Measurements from ENCODE around the gene RNF123. TPM values are rescaled to one million over a fixed set of nuclear protein-coding genes. Genes with fewer than 3 reads are reported as not detected.
"Not testable (repeated sequence)": the region's sequence is repeated elsewhere in the genome, so short reads cannot be mapped to it uniquely, and the experiment has no call there.

The RNF123 gene
- total and polyA plus RNA-seq, 2 experiments from 2014 or later = 21.6 to 22.8 TPM

- in situ Hi-C loops (cut with MboI); H4K20me1 ChIP-seq (ENCODE audit: insufficient read depth); H3K9me3 ChIP-seq (ENCODE audit: low read depth); H3K36me3 ChIP-seq (ENCODE audit: low read depth); H3F3A ChIP-seq (ENCODE audit: insufficient read depth); H3K27ac ChIP-seq; H3K4me1 ChIP-seq (ENCODE audit: insufficient read depth); H3K9me2 ChIP-seq (ENCODE audit: insufficient read depth); H3K4me3 ChIP-seq; H2AFZ ChIP-seq; DNase-seq; H3K9ac ChIP-seq; H3K4me2 ChIP-seq (ENCODE audit: unreplicated experiment); H3K27me3 ChIP-seq (replicated peaks; ENCODE audit: insufficient read depth): not testable (repeated sequence)
- WGBS, 2 experiments (ENCODE audit: low coverage in 1 of 2, low lambda C conversion rate in 2 of 2, missing lambda C conversion rate in 2 of 2) = 66 to 82% methylated on average over 2 to 4 of the region's 4 CpGs
- peaks cover 42% of the 10 kb centered on the region for H3K79me2 ChIP-seq (ENCODE audit: insufficient read depth)
Measured at GRCh38 chr3:49695350-49696015, 6.1 kb downstream of the RNF123 start.

- no peaks in the 10 kb centered on the region for H3K9me3 ChIP-seq (ENCODE audit: low read depth)
- H3K4me3 ChIP-seq = no peak overlapping the region
- H3K4me1 ChIP-seq (ENCODE audit: insufficient read depth) = no peaks in the 10 kb centered on the region
- no peaks in the 10 kb centered on the region for H3F3A ChIP-seq (ENCODE audit: insufficient read depth)
- H3K36me3 ChIP-seq (ENCODE audit: low read depth) = no peaks in the 10 kb centered on the region
- in situ Hi-C loops (cut with MboI) = no loop called here
- H3K4me2 ChIP-seq (ENCODE audit: unreplicated experiment) = no peak overlapping the region
- 78 to 80% methylated on average over 13 to 16 of the region's 16 CpGs for WGBS, 2 experiments (ENCODE audit: low coverage in 1 of 2, low lambda C conversion rate in 2 of 2, missing lambda C conversion rate in 2 of 2)
- TF ChIP-seq EZH2phosphoT487 (IDR thresholded peaks at IDR 0.05; ENCODE audit: insufficient read depth, low read depth) (no peak), EZH2 (IDR thresholded peaks at IDR 0.05; ENCODE audit: insufficient read depth, poor library complexity, severe bottlenecking) (no peak)
- no peak overlapping the region for H3K27ac ChIP-seq
- no peaks in the 10 kb centered on the region for H3K27me3 ChIP-seq (replicated peaks; ENCODE audit: insufficient read depth)
- no peak overlapping the region for H2AFZ ChIP-seq
- peak; percentile 38 for DNase-seq
- H3K79me2 ChIP-seq (ENCODE audit: insufficient read depth) = peaks cover 5% of the 10 kb centered on the region; the same call in 1 of the 2 replicates
- H3K9ac ChIP-seq = no peak overlapping the region
- no peaks in the 10 kb centered on the region for H3K9me2 ChIP-seq (ENCODE audit: insufficient read depth)
- H4K20me1 ChIP-seq (ENCODE audit: insufficient read depth) = no peaks in the 10 kb centered on the region
Measured at GRCh38 chr3:49699281-49699979, 10.1 kb downstream of the RNF123 start.

- in situ Hi-C loops (cut with MboI) = no loop called here
Measured at GRCh38 chr3:49700014-49700413, 10.7 kb downstream of the RNF123 start.

GRCh38 chr3:49700453-49701128, 11.2 kb downstream of the RNF123 start:
- Histone ChIP-seq H3K36me3 (ENCODE audit: low read depth) (no peaks in the 10 kb centered on the region), H3K9me2 (ENCODE audit: insufficient read depth) (no peaks in the 10 kb centered on the region), H3K9ac (no peak overlapping the region), H3K27ac (no peak overlapping the region), H3K79me2 (ENCODE audit: insufficient read depth) (no peaks in the 10 kb centered on the region), H3K27me3 (replicated peaks; ENCODE audit: insufficient read depth) (no peaks in the 10 kb centered on the region), H3K4me1 (ENCODE audit: insufficient read depth) (no peaks in the 10 kb centered on the region), H3K4me2 (ENCODE audit: unreplicated experiment) (no peak overlapping the region), H3K4me3 (no peak overlapping the region), H3K9me3 (ENCODE audit: low read depth) (no peaks in the 10 kb centered on the region), H3F3A (ENCODE audit: insufficient read depth) (no peaks in the 10 kb centered on the region), H2AFZ (no peak overlapping the region), H4K20me1 (ENCODE audit: insufficient read depth) (no peaks in the 10 kb centered on the region)
- TF ChIP-seq EZH2phosphoT487 (IDR thresholded peaks at IDR 0.05; ENCODE audit: insufficient read depth, low read depth) (no peak), EZH2 (IDR thresholded peaks at IDR 0.05; ENCODE audit: insufficient read depth, poor library complexity, severe bottlenecking) (no peak)
- no peak for DNase-seq
- in situ Hi-C loops (cut with MboI) = no loop called here
- WGBS, 2 experiments (ENCODE audit: low coverage in 1 of 2, low lambda C conversion rate in 2 of 2, missing lambda C conversion rate in 2 of 2) = 74 to 75% methylated on average over 13 of the region's 13 CpGs

More at GRCh38 chr3:49700014-49700413, 10.7 kb downstream of the RNF123 start:
- 68 to 80% methylated on average over 7 to 8 of the region's 8 CpGs for WGBS, 2 experiments (ENCODE audit: low coverage in 1 of 2, low lambda C conversion rate in 2 of 2, missing lambda C conversion rate in 2 of 2)
- Histone ChIP-seq H3K4me1 (ENCODE audit: insufficient read depth) (no peaks in the 10 kb centered on the region), H3K4me3 (no peak overlapping the region), H3K79me2 (ENCODE audit: insufficient read depth) (no peaks in the 10 kb centered on the region), H4K20me1 (ENCODE audit: insufficient read depth) (no peaks in the 10 kb centered on the region), H2AFZ (no peak overlapping the region), H3F3A (ENCODE audit: insufficient read depth) (no peaks in the 10 kb centered on the region), H3K36me3 (ENCODE audit: low read depth) (no peaks in the 10 kb centered on the region), H3K27me3 (replicated peaks; ENCODE audit: insufficient read depth) (no peaks in the 10 kb centered on the region), H3K4me2 (ENCODE audit: unreplicated experiment) (no peak overlapping the region), H3K27ac (no peak overlapping the region), H3K9me3 (ENCODE audit: low read depth) (no peaks in the 10 kb centered on the region), H3K9ac (no peak overlapping the region), H3K9me2 (ENCODE audit: insufficient read depth) (no peaks in the 10 kb centered on the region)
- DNase-seq = no peak
- TF ChIP-seq EZH2phosphoT487 (IDR thresholded peaks at IDR 0.05; ENCODE audit: insufficient read depth, low read depth) (no peak), EZH2 (IDR thresholded peaks at IDR 0.05; ENCODE audit: insufficient read depth, poor library complexity, severe bottlenecking) (no peak)
